ENCODE measurements around the gene OR4F15. TPM values are rescaled to one million over a fixed set of nuclear protein-coding genes. Genes with fewer than 3 reads are reported as not detected.
A peak's percentile ranks its signal among the peaks of the same experiment; 100 is the strongest.
"Not testable (repeated sequence)": the region's sequence is repeated elsewhere in the genome, so short reads cannot be mapped to it uniquely, and the experiment has no call there.

OR4F15 gene, protein sequence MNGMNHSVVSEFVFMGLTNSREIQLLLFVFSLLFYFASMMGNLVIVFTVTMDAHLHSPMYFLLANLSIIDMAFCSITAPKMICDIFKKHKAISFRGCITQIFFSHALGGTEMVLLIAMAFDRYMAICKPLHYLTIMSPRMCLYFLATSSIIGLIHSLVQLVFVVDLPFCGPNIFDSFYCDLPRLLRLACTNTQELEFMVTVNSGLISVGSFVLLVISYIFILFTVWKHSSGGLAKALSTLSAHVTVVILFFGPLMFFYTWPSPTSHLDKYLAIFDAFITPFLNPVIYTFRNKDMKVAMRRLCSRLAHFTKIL
- total RNA-seq, result under 0.01 TPM

GRCh38 chr15:101811902-101812301 lies at the start of gene OR4F15:
Gene OR4F15 (plus strand): TSS chr15:101812202. CDS start chr15:101818187, 5,985 bp downstream.
- no peak for DNase-seq (ENCODE audit: low read depth in 2 of 3, low spot score in 2 of 3)

- not testable (repeated sequence) for DNase-seq (ENCODE audit: low read depth in 2 of 3, low spot score in 2 of 3)
Measured at GRCh38 chr15:101764669-101765339, 47.2 kb upstream of the OR4F15 start.

DNA sequence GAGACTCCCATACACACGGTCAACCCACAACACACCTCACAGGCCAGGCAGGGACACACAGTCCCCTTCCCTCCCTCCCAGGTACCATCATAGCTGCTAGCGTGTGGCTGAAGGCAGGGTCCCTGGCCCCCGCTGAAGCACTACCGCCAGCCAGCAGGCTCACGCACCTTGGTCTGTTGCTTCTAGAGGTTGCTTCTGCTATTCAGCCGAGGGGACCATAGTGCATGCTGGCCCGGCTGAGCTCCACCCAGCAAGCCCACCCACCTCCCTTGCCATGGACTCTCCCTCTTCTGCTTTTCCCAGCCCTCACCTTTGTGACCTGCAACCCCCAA lies 46.7 kb upstream of the OR4F15 start:
- DNase-seq (ENCODE audit: low read depth in 2 of 3, low spot score in 2 of 3), result not testable (repeated sequence)

DNA sequence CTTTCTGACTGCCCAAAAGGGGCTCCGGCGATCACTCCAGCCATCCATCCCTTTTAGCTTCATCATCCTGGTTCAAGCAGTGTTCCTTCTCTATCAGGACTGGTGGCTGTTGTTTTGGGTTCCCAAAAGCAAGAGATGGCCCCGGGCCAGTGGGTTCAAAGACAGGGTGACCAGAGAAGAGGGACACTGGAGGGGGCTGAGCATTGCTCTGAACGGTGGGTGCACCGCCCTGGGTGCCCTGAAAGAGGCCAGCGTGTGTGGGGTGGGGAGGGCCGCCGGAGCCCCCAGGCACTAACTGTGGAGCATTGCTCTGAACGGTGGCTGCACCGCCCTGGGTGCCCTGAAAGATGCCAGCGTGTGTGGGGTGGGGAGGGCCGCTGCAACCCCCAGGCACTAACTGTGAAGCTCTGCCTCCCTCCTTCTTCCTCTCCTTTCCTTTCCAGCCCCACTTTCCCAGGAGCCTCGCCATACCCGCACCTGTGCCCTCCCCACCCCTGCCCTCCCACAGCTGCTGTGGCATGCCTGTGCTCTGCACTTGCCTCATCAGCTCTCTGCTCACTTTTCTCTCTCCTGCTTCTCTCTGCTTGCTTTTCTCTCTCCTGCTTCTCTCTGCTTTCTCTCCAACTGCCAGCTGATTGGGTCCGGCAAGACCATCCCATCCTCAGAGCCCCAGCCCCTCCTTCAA lies 46.1 kb upstream of the OR4F15 start:
- DNase-seq (ENCODE audit: low read depth in 2 of 3, low spot score in 2 of 3), result no peak

GRCh38 chr15:101767083-101767640 lies 44.8 kb upstream of the OR4F15 start:
- not testable (repeated sequence) for DNase-seq (ENCODE audit: low read depth in 2 of 3, low spot score in 2 of 3)

DNA sequence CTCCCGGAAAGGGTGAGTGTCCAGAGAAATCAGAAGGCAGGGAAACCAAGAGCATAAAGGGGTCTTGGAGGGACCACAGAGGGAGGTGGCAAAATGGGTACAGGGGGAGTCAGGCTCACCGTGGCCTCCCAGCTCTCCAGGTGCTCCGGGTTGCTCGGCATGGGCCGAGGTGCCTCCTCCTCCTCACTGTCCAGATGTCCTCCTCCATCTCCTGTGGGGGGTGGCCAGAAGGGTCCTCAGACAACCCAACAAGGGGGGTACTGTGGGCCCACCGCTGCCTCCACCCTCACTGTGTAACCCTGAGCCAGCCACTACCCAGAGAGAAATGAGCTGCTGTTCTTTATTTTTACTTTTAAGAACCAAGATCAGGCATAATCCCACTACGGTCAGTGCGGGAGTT lies 39.1 kb upstream of the OR4F15 start:
- DNase-seq (ENCODE audit: low read depth in 2 of 3, low spot score in 2 of 3), result no peak

DNA sequence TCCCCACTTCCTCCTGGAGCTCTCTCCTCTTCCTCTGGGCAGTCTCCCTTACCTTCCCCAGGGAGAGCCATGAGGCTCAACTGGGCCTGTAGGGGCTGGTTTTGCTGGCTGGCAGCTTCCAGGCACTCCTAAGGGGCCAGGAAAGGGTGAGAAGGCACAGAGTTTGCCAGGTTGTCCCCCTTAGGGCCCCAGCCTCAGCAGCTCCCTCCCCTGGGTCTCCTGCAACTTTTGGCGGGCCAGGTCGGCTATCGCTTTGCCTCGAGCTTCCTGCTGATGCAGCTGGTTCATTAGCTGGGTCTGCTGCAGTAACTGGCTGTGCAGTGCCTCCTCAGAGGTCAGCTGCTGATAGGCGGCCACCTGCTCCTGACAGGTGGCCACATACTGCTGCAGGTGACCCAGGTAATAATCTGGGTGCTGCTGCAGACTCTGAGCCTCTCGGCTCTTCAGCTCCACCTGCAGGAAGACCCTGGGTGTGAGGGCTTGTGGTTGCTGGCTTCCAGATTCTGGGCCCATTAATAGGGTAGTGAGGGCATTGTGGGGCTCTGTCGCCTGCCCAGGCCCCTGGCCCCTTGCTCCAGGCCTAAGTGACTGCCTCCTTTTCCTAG lies 38.4 kb upstream of the OR4F15 start:
- DNase-seq (ENCODE audit: low read depth in 2 of 3, low spot score in 2 of 3), result peak in 1 of 3 donors; percentile 2

DNA sequence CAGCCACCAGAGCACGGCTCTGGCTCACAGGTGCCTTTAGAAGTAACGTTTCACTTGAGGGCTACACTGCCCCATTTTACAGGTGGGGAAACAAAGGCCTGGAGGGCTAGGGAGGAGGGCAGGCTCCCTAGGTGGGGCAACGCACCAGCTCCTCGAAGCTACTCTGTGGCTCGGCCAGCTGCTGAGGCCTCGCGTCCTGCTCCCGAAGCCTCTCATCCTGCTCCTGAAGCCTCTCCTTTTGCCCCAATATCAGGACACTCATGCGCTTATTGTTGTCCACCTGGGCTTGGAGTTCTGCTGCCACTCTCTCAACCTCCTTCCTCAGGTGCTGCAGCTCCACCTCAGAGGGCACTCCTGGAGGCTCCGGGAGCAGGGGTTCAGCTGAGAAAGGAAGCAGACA lies 36.9 kb upstream of the OR4F15 start:
- no peak for DNase-seq (ENCODE audit: low read depth in 2 of 3, low spot score in 2 of 3)

DNA sequence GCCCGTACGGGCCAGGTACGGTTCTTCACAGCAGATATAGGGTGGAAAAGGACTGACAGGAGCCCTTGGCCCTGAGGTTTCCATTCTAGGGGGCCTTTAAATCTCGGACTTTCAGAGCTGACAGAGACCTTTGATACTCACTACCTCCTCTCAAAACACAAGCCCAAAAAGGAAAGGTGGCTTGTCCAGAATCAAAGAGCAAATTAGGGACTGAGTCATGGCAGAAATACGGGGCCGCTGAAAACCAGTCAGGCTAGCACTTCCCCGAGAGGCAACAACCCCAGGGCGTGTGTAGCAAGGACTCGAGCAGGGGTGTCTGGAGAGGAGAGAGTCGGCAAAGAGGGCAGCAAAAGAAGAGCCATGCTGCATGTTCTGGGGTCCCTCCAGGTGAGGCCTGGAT lies 33.4 kb upstream of the OR4F15 start:
- not testable (repeated sequence) for DNase-seq (ENCODE audit: low read depth in 2 of 3, low spot score in 2 of 3)

- peak in 1 of 3 donors; percentile 14 for DNase-seq (ENCODE audit: low read depth in 2 of 3, low spot score in 2 of 3)
Measured at GRCh38 chr15:101780225-101780624, 31.8 kb upstream of the OR4F15 start.

DNA sequence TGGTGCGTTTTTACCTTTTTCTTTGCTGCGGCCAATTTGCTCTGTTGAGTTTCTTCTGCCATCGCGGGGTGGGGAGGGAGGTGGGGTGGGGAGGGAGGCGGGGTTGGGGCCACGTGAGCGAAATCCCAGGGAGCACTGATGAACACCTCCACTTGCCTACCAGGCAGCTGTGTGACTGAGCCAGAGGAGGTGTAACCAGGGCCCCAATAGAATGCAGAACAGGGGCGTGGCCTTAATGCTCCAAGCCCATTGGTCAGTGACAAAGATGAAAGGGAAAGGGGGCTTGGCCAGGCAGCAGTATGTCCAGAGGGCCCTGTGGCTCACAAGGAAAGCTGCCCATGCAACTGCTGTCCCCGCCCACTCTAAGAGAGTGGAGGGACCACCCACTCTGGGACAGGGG lies 30.1 kb upstream of the OR4F15 start:
- no peak for DNase-seq (ENCODE audit: low read depth in 2 of 3, low spot score in 2 of 3)

DNA sequence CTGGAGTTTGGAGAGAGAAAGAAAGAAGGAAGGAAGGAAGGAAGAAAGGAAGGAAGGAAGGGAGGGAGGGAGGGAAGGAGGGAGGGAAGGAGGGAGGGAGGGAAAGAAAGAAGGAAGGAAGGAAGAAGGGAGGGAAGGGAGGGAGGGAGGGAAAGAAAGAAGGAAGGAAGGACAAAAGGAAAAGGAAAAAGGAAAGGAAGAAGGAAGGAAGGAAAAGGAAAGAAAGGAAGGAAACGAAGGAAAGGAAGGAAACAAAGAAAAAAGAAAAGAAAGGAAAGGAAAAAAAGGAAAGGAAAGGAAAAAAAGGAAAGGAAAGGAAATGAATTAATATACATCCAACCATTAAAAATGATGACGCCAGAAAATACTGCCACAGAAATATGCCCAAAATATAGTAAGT lies 27.4 kb upstream of the OR4F15 start:
- DNase-seq (ENCODE audit: low read depth in 2 of 3, low spot score in 2 of 3), result no peak

GRCh38 chr15:101786422-101786821 lies 25.6 kb upstream of the OR4F15 start:
- DNase-seq (ENCODE audit: low read depth in 2 of 3, low spot score in 2 of 3), result not testable (repeated sequence)

GRCh38 chr15:101788001-101788400 lies 24.0 kb upstream of the OR4F15 start:
- DNase-seq (ENCODE audit: low read depth in 2 of 3, low spot score in 2 of 3), result not testable (repeated sequence)

- not testable (repeated sequence) for DNase-seq (ENCODE audit: low read depth in 2 of 3, low spot score in 2 of 3)
Measured at GRCh38 chr15:101788503-101789269, 23.3 kb upstream of the OR4F15 start.

- not testable (repeated sequence) for DNase-seq (ENCODE audit: low read depth in 2 of 3, low spot score in 2 of 3)
Measured at GRCh38 chr15:101790748-101791147, 21.3 kb upstream of the OR4F15 start.

DNA sequence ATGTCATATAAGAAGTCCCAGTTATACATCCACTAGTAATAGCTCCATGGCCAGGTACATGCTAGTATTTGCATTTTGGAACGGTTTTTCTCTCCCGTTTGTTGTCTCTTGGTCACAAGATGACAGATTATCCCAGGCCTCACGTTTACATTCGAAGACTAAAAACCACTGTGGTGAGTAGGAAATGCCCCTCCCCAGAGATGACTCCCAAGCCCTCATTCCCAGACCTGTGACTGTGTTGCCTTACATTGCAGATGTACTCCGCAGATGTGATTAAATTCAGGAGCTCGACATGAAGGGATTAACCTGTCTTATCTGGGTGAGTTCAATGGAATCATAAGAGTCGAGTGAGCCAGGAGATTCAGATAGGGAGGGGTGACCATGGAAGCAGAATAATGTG lies 18.0 kb upstream of the OR4F15 start:
- DNase-seq (ENCODE audit: low read depth in 2 of 3, low spot score in 2 of 3), result not testable (repeated sequence)

DNA sequence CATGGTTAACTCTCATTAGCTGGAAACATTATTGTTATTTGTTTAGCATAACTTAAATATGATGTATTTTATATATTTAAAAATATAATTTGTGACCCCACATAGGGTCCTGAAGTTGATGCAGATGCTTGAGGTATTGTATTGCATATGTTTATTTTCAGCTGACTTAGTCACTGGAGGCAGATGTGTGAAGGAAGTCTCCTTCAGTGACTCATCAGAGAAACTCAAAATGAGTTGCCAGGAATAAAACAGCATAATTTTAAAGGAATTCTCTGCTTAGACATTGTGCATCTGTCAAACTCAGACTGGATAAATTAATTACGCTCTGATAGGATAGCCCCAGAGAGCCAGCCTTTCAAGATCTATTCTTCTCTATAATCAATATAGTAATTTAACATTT lies 16.5 kb upstream of the OR4F15 start:
- no peak for DNase-seq (ENCODE audit: low read depth in 2 of 3, low spot score in 2 of 3)

- no peak for DNase-seq (ENCODE audit: low read depth in 2 of 3, low spot score in 2 of 3)
Measured at GRCh38 chr15:101799665-101800064, 12.3 kb upstream of the OR4F15 start.

GRCh38 chr15:101801048-101801447 lies 11.0 kb upstream of the OR4F15 start:
- no peak for DNase-seq (ENCODE audit: low read depth in 2 of 3, low spot score in 2 of 3)
